ENCODE data around the gene TNXB. TPM values are rescaled to one million over a fixed set of nuclear protein-coding genes. Genes with fewer than 3 reads are reported as not detected.
A peak's percentile ranks its signal among the peaks of the same experiment; 100 is the strongest.

Gene TNXB
- total and polyA plus RNA-seq, 9 of the 15 experiments (the other 6 are each of a cell fraction or from before 2014, with no cell fraction given) = 0.14 to 28.1 (median 12.4) TPM

GRCh38 chr6:32069460-32069859, 39.7 kb downstream of the TNXB start:
- no peak for DNase-seq (ENCODE audit: extremely low read depth in 1 of 4, low spot score in 3 of 4)
- Histone ChIP-seq H3K27ac (ENCODE audit: extremely low read depth, low read depth, low read length) (no peak overlapping the region), H4K20me1 (replicated peaks; ENCODE audit: control insufficient read depth, insufficient read depth, low read length) (no peaks in the 10 kb centered on the region), H3K79me2 (ENCODE audit: control insufficient read depth, insufficient read depth, low read length) (no peaks in the 10 kb centered on the region), H3K4me3 (no peak overlapping the region), H3K4me2 (ENCODE audit: insufficient read depth, low read length) (no peak overlapping the region), H3K4me1 (replicated peaks in 1 of 2; ENCODE audit: control insufficient read depth in 2 of 2, insufficient read depth in 2 of 2, low read length in 2 of 2) (peaks cover 0 to 17% of the 10 kb centered on the region in 2 experiments; a peak in 2 of 5 replicates), H3K27me3 (ENCODE audit: control insufficient read depth in 2 of 2, insufficient read depth in 2 of 2, low read length in 2 of 2) (peaks cover 54 to 67% of the 10 kb centered on the region in 2 experiments), H3K9ac (ENCODE audit: insufficient read depth in 1 of 2, low read depth in 2 of 2, low read length in 2 of 2) (no peak overlapping the region), H3K9me3 (replicated peaks; ENCODE audit: control insufficient read depth, insufficient read depth, low read depth, low read length) (no peaks in the 10 kb centered on the region), H2AFZ (ENCODE audit: low read depth, low read length) (no peak overlapping the region), H3K9me1 (ENCODE audit: control insufficient read depth, insufficient read depth, low read length) (no peaks in the 10 kb centered on the region), H3K36me3 (ENCODE audit: control insufficient read depth, insufficient read depth, low read length) (no peaks in the 10 kb centered on the region)
- no TSS peak for BruUV-seq (replicated peaks)
- WGBS (ENCODE audit: insufficient coverage, low coverage, missing lambda C conversion rate) = 15% methylated on average over 17 of the region's 17 CpGs
- intact Hi-C loops (cut with micrococcal nuclease) = no loop called here
- no peak for FAIRE-seq
- ATAC-seq = peak; percentile 7; the same call in 1 of the 3 replicates
- POLR2A ChIA-PET = no interaction called here
- in situ Hi-C loops (cut with MboI) = no loop called here
- CTCF ChIA-PET (ENCODE audit: low intra/inter-chr PET ratio) = no interaction called here
- no peak for TF ChIP-seq ILK (tag; IDR thresholded peaks at IDR 0.05; ENCODE audit: borderline replicate concordance, low read depth)
- no peak for TF ChIP-seq IRF9 (tag; IDR thresholded peaks at IDR 0.05)
- no peak for TF ChIP-seq MAFK (IDR thresholded peaks at IDR 0.05; ENCODE audit: low read length)
- TF ChIP-seq TCF3 (CRISPR knock-in tag; IDR thresholded peaks at IDR 0.05) = no peak
- TF ChIP-seq KAT7 (CRISPR knock-in tag; IDR thresholded peaks at IDR 0.05; ENCODE audit: borderline replicate concordance) = no peak
- TF ChIP-seq HSF4 (CRISPR knock-in tag; IDR thresholded peaks at IDR 0.05; ENCODE audit: borderline replicate concordance) = no peak
- TF ChIP-seq, protein P1, sequence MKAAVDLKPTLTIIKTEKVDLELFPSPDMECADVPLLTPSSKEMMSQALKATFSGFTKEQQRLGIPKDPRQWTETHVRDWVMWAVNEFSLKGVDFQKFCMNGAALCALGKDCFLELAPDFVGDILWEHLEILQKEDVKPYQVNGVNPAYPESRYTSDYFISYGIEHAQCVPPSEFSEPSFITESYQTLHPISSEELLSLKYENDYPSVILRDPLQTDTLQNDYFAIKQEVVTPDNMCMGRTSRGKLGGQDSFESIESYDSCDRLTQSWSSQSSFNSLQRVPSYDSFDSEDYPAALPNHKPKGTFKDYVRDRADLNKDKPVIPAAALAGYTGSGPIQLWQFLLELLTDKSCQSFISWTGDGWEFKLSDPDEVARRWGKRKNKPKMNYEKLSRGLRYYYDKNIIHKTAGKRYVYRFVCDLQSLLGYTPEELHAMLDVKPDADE (conservative IDR thresholded peaks at IDR 0.05; ENCODE audit: control insufficient read depth, low read depth, low read length) = no peak

All from K562 (cell line).